ENCODE data around the gene SLIT3.

Gene SLIT3

DNA sequence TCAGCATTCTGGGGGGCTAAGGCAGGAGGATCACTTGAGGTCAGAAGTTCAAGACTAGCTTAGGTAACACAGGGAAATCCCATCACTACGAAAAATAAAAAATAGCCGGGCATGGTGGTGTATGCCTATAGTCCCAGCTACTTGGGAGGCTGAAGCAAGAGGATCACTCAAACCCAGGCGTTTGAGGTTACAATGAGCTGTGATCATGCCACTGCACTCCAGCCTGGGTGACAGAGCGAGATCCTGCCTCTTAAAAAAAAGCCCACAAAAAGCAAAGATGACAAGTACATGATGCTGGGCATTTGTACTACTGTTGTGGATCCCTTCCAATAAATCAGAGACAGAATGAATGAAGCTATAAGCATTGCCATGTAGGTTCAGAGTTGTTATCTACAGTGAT lies 401.7 kb downstream of the SLIT3 start:
- Histone ChIP-seq H3K4me3 (ENCODE audit: low read length, poor library complexity, severe bottlenecking) (peak overlapping the region; percentile 52), H2AFZ (ENCODE audit: low read length) (no peak overlapping the region), H3K4me2 (ENCODE audit: low read depth, low read length, poor library complexity, severe bottlenecking) (peak overlapping the region; percentile 61)

GRCh38 chr5:168898247-168898911 lies 402.6 kb downstream of the SLIT3 start:
- Histone ChIP-seq H3K79me2 (ENCODE audit: insufficient read depth, low read length) (no peaks in the 10 kb centered on the region), H3K9me2 (replicated peaks; ENCODE audit: low read depth, low read length) (no peaks in the 10 kb centered on the region), H3K9me3 (ENCODE audit: insufficient read depth, low read depth, low read length) (no peaks in the 10 kb centered on the region), H2AFZ (ENCODE audit: low read length) (no peak overlapping the region), H3K4me1 (ENCODE audit: insufficient read depth, low read length, poor library complexity, severe bottlenecking) (peaks cover 78% of the 10 kb centered on the region), H3K4me3 (ENCODE audit: low read length, poor library complexity, severe bottlenecking) (no peak overlapping the region), H3F3A (ENCODE audit: low read depth) (no peaks in the 10 kb centered on the region), H3K4me2 (ENCODE audit: low read depth, low read length, poor library complexity, severe bottlenecking) (peak overlapping the region; percentile 61), H3K9ac (ENCODE audit: low read depth, low read length, poor library complexity, severe bottlenecking) (peak overlapping the region; percentile 56), H3K27me3 (ENCODE audit: insufficient read depth, low read length, poor library complexity, severe bottlenecking) (no peaks in the 10 kb centered on the region), H3K36me3 (ENCODE audit: insufficient read depth, low read length) (no peaks in the 10 kb centered on the region), H4K20me1 (ENCODE audit: insufficient read depth, low read length, poor library complexity, severe bottlenecking) (no peaks in the 10 kb centered on the region)
- TF ChIP-seq EZH2phosphoT487 (IDR thresholded peaks at IDR 0.05; ENCODE audit: borderline replicate concordance), result no peak
- no peak for TF ChIP-seq CTCF (conservative IDR thresholded peaks at IDR 0.05; ENCODE audit: low read length)

More for the DNA sequence above, 401.7 kb downstream of the SLIT3 start:
- H3F3A ChIP-seq (ENCODE audit: low read depth), result no peaks in the 10 kb centered on the region
- H3K27me3 ChIP-seq (ENCODE audit: insufficient read depth, low read length, poor library complexity, severe bottlenecking), result no peaks in the 10 kb centered on the region
- H3K36me3 ChIP-seq (ENCODE audit: insufficient read depth, low read length), result no peaks in the 10 kb centered on the region
- peak overlapping the region; percentile 56 for H3K9ac ChIP-seq (ENCODE audit: low read depth, low read length, poor library complexity, severe bottlenecking)
- H3K9me2 ChIP-seq (replicated peaks; ENCODE audit: low read depth, low read length), result no peaks in the 10 kb centered on the region
- H3K9me3 ChIP-seq (ENCODE audit: insufficient read depth, low read depth, low read length), result no peaks in the 10 kb centered on the region
- TF ChIP-seq CTCF (conservative IDR thresholded peaks at IDR 0.05; ENCODE audit: low read length) (no peak), EZH2phosphoT487 (IDR thresholded peaks at IDR 0.05; ENCODE audit: borderline replicate concordance) (no peak)
- no peaks in the 10 kb centered on the region for H3K79me2 ChIP-seq (ENCODE audit: insufficient read depth, low read length)
- no peaks in the 10 kb centered on the region for H4K20me1 ChIP-seq (ENCODE audit: insufficient read depth, low read length, poor library complexity, severe bottlenecking)
- H3K4me1 ChIP-seq (ENCODE audit: insufficient read depth, low read length, poor library complexity, severe bottlenecking), result peaks cover 70% of the 10 kb centered on the region

- Histone ChIP-seq H3K9ac (ENCODE audit: low read depth, low read length, poor library complexity, severe bottlenecking) (peak overlapping the region; percentile 46), H3K9me2 (replicated peaks; ENCODE audit: low read depth, low read length) (no peaks in the 10 kb centered on the region), H4K20me1 (ENCODE audit: insufficient read depth, low read length, poor library complexity, severe bottlenecking) (no peaks in the 10 kb centered on the region), H3K4me1 (ENCODE audit: insufficient read depth, low read length, poor library complexity, severe bottlenecking) (peaks cover 70% of the 10 kb centered on the region), H3K36me3 (ENCODE audit: insufficient read depth, low read length) (no peaks in the 10 kb centered on the region), H3K27me3 (ENCODE audit: insufficient read depth, low read length, poor library complexity, severe bottlenecking) (no peaks in the 10 kb centered on the region), H3K4me2 (ENCODE audit: low read depth, low read length, poor library complexity, severe bottlenecking) (peak overlapping the region; percentile 61), H3K4me3 (ENCODE audit: low read length, poor library complexity, severe bottlenecking) (no peak overlapping the region), H3K79me2 (ENCODE audit: insufficient read depth, low read length) (no peaks in the 10 kb centered on the region), H3K9me3 (ENCODE audit: insufficient read depth, low read depth, low read length) (no peaks in the 10 kb centered on the region), H3F3A (ENCODE audit: low read depth) (no peaks in the 10 kb centered on the region), H2AFZ (ENCODE audit: low read length) (no peak overlapping the region)
- no peak for TF ChIP-seq EZH2phosphoT487 (IDR thresholded peaks at IDR 0.05; ENCODE audit: borderline replicate concordance)
- no peak for TF ChIP-seq CTCF (conservative IDR thresholded peaks at IDR 0.05; ENCODE audit: low read length)
Measured at GRCh38 chr5:168897387-168898122, 403.4 kb downstream of the SLIT3 start.

Measured in Loucy (cell line).